HG02973 (cell line): ENCODE data around the gene NBPF11.
"Not testable (repeated sequence)": the region's sequence is repeated elsewhere in the genome, so short reads cannot be mapped to it uniquely, and the experiment has no call there.

ENCODE experiments used
- ATAC-seq: cut with Tn5 transposase; IDR thresholded peaks from one replicate; pipeline ENCODE4 v1.9.1; 2021; ENCODE audit warnings: moderate library complexity; ENCODE audit not compliant: unreplicated experiment

Gene NBPF11

GRCh38 chr1:148151911-148152656, at the start of gene NBPF11:
NBPF11 (minus strand) TSS chr1:148152281; CDS start chr1:148127003, 25,278 bp downstream.
- ATAC-seq = peak; percentile 83

- ATAC-seq = not testable (repeated sequence)
Observed at GRCh38 chr1:148197396-148197795, 45.3 kb upstream of the NBPF11 start.

- ATAC-seq = not testable (repeated sequence)
Observed at GRCh38 chr1:148196949-148197348, 44.9 kb upstream of the NBPF11 start.

- ATAC-seq = not testable (repeated sequence)
Observed at GRCh38 chr1:148195115-148195514, 43.0 kb upstream of the NBPF11 start.

- ATAC-seq = not testable (repeated sequence)
Observed at GRCh38 chr1:148188768-148189167, 36.7 kb upstream of the NBPF11 start.

GRCh38 chr1:148178682-148179081, 26.6 kb upstream of the NBPF11 start:
- ATAC-seq = not testable (repeated sequence)

- not testable (repeated sequence) for ATAC-seq
Observed at GRCh38 chr1:148175414-148175813, 23.3 kb upstream of the NBPF11 start.

GRCh38 chr1:148171995-148172394, 19.9 kb upstream of the NBPF11 start:
- not testable (repeated sequence) for ATAC-seq

GRCh38 chr1:148166558-148167492, 14.7 kb upstream of the NBPF11 start:
- ATAC-seq = no peak

GRCh38 chr1:148162363-148162762, 10.3 kb upstream of the NBPF11 start:
- no peak for ATAC-seq

GRCh38 chr1:148161053-148161901, 9.2 kb upstream of the NBPF11 start:
- no peak for ATAC-seq

- ATAC-seq = no peak
Observed at GRCh38 chr1:148160343-148161052, 8.4 kb upstream of the NBPF11 start.

- no peak for ATAC-seq
Observed at GRCh38 chr1:148160048-148160342, 7.9 kb upstream of the NBPF11 start.

- ATAC-seq = no peak
Observed at GRCh38 chr1:148158341-148159003, 6.4 kb upstream of the NBPF11 start.

- ATAC-seq = not testable (repeated sequence)
Observed at GRCh38 chr1:148157803-148158202, 5.7 kb upstream of the NBPF11 start.

- peak; percentile 37 for ATAC-seq
Observed at GRCh38 chr1:148155494-148156275, 3.6 kb upstream of the NBPF11 start.

- not testable (repeated sequence) for ATAC-seq
Observed at GRCh38 chr1:148152795-148153194, 714 bp upstream of the NBPF11 start.

- ATAC-seq = peak; percentile 14
Observed at GRCh38 chr1:148151371-148151819, 686 bp downstream of the NBPF11 start.

- ATAC-seq = not testable (repeated sequence)
Observed at GRCh38 chr1:148150945-148151344, 1.1 kb downstream of the NBPF11 start.
